ENCODE measurements around the gene RASGRF2. TPM values are rescaled to one million over a fixed set of nuclear protein-coding genes. Genes with fewer than 3 reads are reported as not detected.

RASGRF2 gene
- total and polyA plus RNA-seq, 9 of the 15 experiments (the other 6 are each of a cell fraction or from before 2014, with no cell fraction given), result 0.01 to 0.22 (median 0.08) TPM; not detected in 2

DNA sequence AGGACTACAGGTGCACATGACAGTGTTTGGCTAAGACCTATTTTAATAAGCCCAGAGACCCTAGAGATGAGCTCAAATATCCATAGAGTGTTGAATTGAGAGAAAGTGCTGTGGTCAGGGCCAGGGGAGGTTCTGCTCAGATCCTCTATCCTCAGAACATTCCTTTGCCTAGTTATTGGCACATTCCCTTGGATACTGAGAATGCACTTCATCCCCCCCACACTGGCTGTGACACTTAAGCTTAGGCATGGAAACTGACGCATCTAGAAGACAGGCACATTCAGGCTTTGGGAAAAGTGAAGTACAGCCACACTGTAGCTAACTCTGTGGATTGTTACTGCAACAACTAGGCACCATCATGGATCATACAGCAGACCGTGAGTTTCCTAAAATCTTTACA lies 27.1 kb upstream of the RASGRF2 start:
- no peak overlapping the region for H3K27ac ChIP-seq (ENCODE audit: extremely low read depth, low read depth, low read length)
- no peaks in the 10 kb centered on the region for H3K9me3 ChIP-seq (replicated peaks; ENCODE audit: control insufficient read depth, insufficient read depth, low read depth, low read length)
- in situ Hi-C loops (cut with MboI), result no loop called here
- no peak overlapping the region for H3K4me3 ChIP-seq
- H4K20me1 ChIP-seq (replicated peaks; ENCODE audit: control insufficient read depth, insufficient read depth, low read length), result no peaks in the 10 kb centered on the region
- no peaks in the 10 kb centered on the region for H3K79me2 ChIP-seq (ENCODE audit: control insufficient read depth, insufficient read depth, low read length)
- ATAC-seq, result no peak
- H3K4me1 ChIP-seq (replicated peaks in 1 of 2; ENCODE audit: control insufficient read depth in 2 of 2, insufficient read depth in 2 of 2, low read length in 2 of 2), result no peaks in the 10 kb centered on the region
- no peaks in the 10 kb centered on the region for H3K36me3 ChIP-seq (ENCODE audit: control insufficient read depth, insufficient read depth, low read length)
- no peak overlapping the region for H2AFZ ChIP-seq (ENCODE audit: low read depth, low read length)
- H3K4me2 ChIP-seq (ENCODE audit: insufficient read depth, low read length), result no peak overlapping the region
- peaks cover 4 to 12% of the 10 kb centered on the region in 2 experiments; a peak in 3 of 5 replicates for H3K27me3 ChIP-seq (ENCODE audit: control insufficient read depth in 2 of 2, insufficient read depth in 2 of 2, low read length in 2 of 2)
- intact Hi-C loops (cut with micrococcal nuclease), result loop anchor here (10.0 kb wide), 1 partner anchor 248 kb away; no protein-coding TSS in a partner anchor
- ChIA-PET CTCF (ENCODE audit: low intra/inter-chr PET ratio) (no interaction called here), POLR2A (no interaction called here)
- WGBS (ENCODE audit: insufficient coverage, low coverage, missing lambda C conversion rate), result 0% methylated on average over 2 of the region's 2 CpGs
- no peak for FAIRE-seq
- no peaks in the 10 kb centered on the region for H3K9me1 ChIP-seq (ENCODE audit: control insufficient read depth, insufficient read depth, low read length)
- TF ChIP-seq MBD2 (IDR thresholded peaks at IDR 0.05; ENCODE audit: borderline replicate concordance, low read depth) (no peak), KAT7 (CRISPR knock-in tag; IDR thresholded peaks at IDR 0.05; ENCODE audit: borderline replicate concordance) (no peak), HNRNPUL1 (IDR thresholded peaks at IDR 0.05; ENCODE audit: low read length) (no peak), KHSRP (IDR thresholded peaks at IDR 0.05) (no peak), ZNF217 (CRISPR knock-in tag; IDR thresholded peaks at IDR 0.05) (no peak), NFIC (IDR thresholded peaks at IDR 0.05) (no peak), CHD4 (IDR thresholded peaks at IDR 0.05; ENCODE audit: insufficient read depth, insufficient replicate concordance, low read depth, low read length, poor library complexity, severe bottlenecking) (no peak), CCNT2 (IDR thresholded peaks at IDR 0.05; ENCODE audit: borderline replicate concordance, extremely low read depth, insufficient read length, low read depth, low read length) (no peak)
- TF ChIP-seq, protein P1, sequence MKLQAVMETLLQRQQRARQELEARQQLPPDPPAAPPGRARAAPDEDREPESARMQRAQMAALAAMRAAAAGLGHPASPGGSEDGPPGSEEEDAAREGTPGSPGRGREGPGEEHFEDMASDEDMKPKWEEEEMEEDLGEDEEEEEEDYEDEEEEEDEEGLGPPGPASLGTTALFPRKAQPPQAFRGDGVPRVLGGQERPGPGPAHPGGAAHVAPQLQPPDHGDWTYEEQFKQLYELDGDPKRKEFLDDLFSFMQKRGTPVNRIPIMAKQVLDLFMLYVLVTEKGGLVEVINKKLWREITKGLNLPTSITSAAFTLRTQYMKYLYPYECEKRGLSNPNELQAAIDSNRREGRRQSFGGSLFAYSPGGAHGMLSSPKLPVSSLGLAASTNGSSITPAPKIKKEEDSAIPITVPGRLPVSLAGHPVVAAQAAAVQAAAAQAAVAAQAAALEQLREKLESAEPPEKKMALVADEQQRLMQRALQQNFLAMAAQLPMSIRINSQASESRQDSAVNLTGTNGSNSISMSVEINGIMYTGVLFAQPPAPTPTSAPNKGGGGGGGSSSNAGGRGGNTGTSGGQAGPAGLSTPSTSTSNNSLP (IDR thresholded peaks at IDR 0.05; ENCODE audit: borderline replicate concordance, low read depth, low read length), result no peak
- DNase-seq (ENCODE audit: extremely low read depth in 1 of 4, low spot score in 3 of 4), result no peak
- no TSS peak for BruUV-seq (replicated peaks)
- H3K9ac ChIP-seq (ENCODE audit: insufficient read depth in 1 of 2, low read depth in 2 of 2, low read length in 2 of 2), result no peak overlapping the region

Measured in K562 (cell line).